Mesenchymal stem cell (in vitro differentiated cells and primary cell): ENCODE data around the gene IFITM10.
A peak's percentile ranks its signal among the peaks of the same experiment; 100 is the strongest.

Experiments used
- DNase-seq: peaks from one replicate; pipeline ENCODE4 v3.0.0-alpha.2; 2013
- H2AFZ ChIP-seq: one replicate; pipeline ENCODE4 v1.6.1; 2013; ENCODE audit warnings: low read depth, mild to moderate bottlenecking, control low read depth, inconsistent platforms, low read length, moderate library complexity
- H2AK5ac ChIP-seq: 2 replicates; pipeline ENCODE4 v1.6.1; 2013; ENCODE audit warnings: low read length, moderate library complexity, mild to moderate bottlenecking, inconsistent platforms; ENCODE audit not compliant: severe bottlenecking
- H2BK120ac ChIP-seq: one replicate; pipeline ENCODE4 v1.6.1; 2013; ENCODE audit warnings: low read depth, mild to moderate bottlenecking, inconsistent platforms, low read length, moderate library complexity
- H2BK12ac ChIP-seq, 2 experiments: one replicate each; pipeline ENCODE4 v1.6.1; 2013; ENCODE audit warnings: inconsistent platforms in 2 of 2, low read length in 2 of 2, mild to moderate bottlenecking in 2 of 2, moderate library complexity in 2 of 2, control low read depth in 1 of 2
- H2BK15ac ChIP-seq: one replicate; pipeline ENCODE4 v1.6.1; 2013; ENCODE audit warnings: mild to moderate bottlenecking, low read depth, inconsistent platforms; ENCODE audit not compliant: poor library complexity, severe bottlenecking
- H2BK5ac ChIP-seq: 2 replicates; pipeline ENCODE4 v1.6.1; 2013; ENCODE audit warnings: low read depth, mild to moderate bottlenecking, low read length, control low read depth, inconsistent platforms; ENCODE audit not compliant: poor library complexity, severe bottlenecking
- H3K14ac ChIP-seq, 2 experiments: one replicate each; pipeline ENCODE4 v1.6.1; 2013; ENCODE audit warnings: inconsistent platforms in 2 of 2, low read length in 2 of 2, control low read depth in 1 of 2, mild to moderate bottlenecking in 1 of 2, moderate library complexity in 1 of 2
- H3K18ac ChIP-seq, 2 experiments: one replicate each; pipeline ENCODE4 v1.6.1; 2013; ENCODE audit warnings: inconsistent platforms in 2 of 2, low read length in 2 of 2, control low read depth in 1 of 2, low read depth in 1 of 2, mild to moderate bottlenecking in 1 of 2
- H3K23ac ChIP-seq, 2 experiments: one replicate each; pipeline ENCODE4 v1.6.1; 2013; ENCODE audit warnings: inconsistent platforms in 2 of 2, low read length in 2 of 2, mild to moderate bottlenecking in 2 of 2, moderate library complexity in 2 of 2, control low read depth in 1 of 2
- H3K27ac ChIP-seq: 2 replicates; pipeline ENCODE4 v1.5.1; 2013; ENCODE audit warnings: mild to moderate bottlenecking, moderate library complexity, low read length, control low read depth, inconsistent platforms; ENCODE audit not compliant: poor library complexity, severe bottlenecking
- H3K27me3 ChIP-seq, 2 experiments: 2 replicates each; pipeline versions ENCODE4 v1.6.1 to v1.7.0; 2013; ENCODE audit warnings: low read length in 2 of 2, mild to moderate bottlenecking in 2 of 2, moderate library complexity in 2 of 2, control low read depth in 1 of 2, inconsistent platforms in 1 of 2; ENCODE audit not compliant: control insufficient read depth in 1 of 2, insufficient read depth in 1 of 2
- H3K36me3 ChIP-seq, 2 experiments: 2 replicates each; pipeline versions ENCODE4 v1.6.1 to v1.7.0; 2013; ENCODE audit warnings: low read length in 2 of 2, control low read depth in 1 of 2, inconsistent platforms in 1 of 2, low read depth in 1 of 2, mild to moderate bottlenecking in 1 of 2; ENCODE audit not compliant: insufficient read depth in 2 of 2, control insufficient read depth in 1 of 2
- H3K4ac ChIP-seq, 2 experiments: one replicate each; pipeline ENCODE4 v1.6.1; 2013; ENCODE audit warnings: inconsistent platforms in 2 of 2, low read length in 2 of 2, mild to moderate bottlenecking in 2 of 2, moderate library complexity in 2 of 2, control low read depth in 1 of 2, low read depth in 1 of 2
- H3K4me1 ChIP-seq: 2 replicates; pipeline ENCODE4 v1.6.1; 2013; ENCODE audit warnings: low read depth, low read length, control low read depth; ENCODE audit not compliant: control insufficient read depth, insufficient read depth
- H3K4me2 ChIP-seq: 2 replicates; pipeline ENCODE4 v1.6.1; 2013; ENCODE audit warnings: low read length, mild to moderate bottlenecking, inconsistent platforms; ENCODE audit not compliant: poor library complexity, severe bottlenecking
- H3K4me3 ChIP-seq, 2 experiments: 2 replicates each; pipeline versions ENCODE4 v1.5.1 to v1.7.0; 2013; ENCODE audit warnings: low read length in 2 of 2, mild to moderate bottlenecking in 2 of 2, control low read depth in 1 of 2, low read depth in 1 of 2; ENCODE audit not compliant: insufficient read depth in 1 of 2
- H3K79me1 ChIP-seq: replicated peaks from 2 replicates; pipeline ENCODE4 v1.6.1; 2013; ENCODE audit warnings: mild to moderate bottlenecking, control low read depth, low read length, inconsistent platforms; ENCODE audit not compliant: poor library complexity, severe bottlenecking
- H3K9ac ChIP-seq: 2 replicates; pipeline ENCODE4 v1.7.0; 2013; ENCODE audit warnings: mild to moderate bottlenecking, low read length, moderate library complexity
- H3K9me3 ChIP-seq: 2 replicates; pipeline ENCODE4 v1.7.0; 2013; ENCODE audit warnings: mild to moderate bottlenecking, low read length; ENCODE audit not compliant: control insufficient read depth
- H4K8ac ChIP-seq: one replicate; pipeline ENCODE4 v1.6.1; 2013; ENCODE audit warnings: inconsistent platforms, mild to moderate bottlenecking, low read length, moderate library complexity
- H4K91ac ChIP-seq: one replicate; pipeline ENCODE4 v1.6.1; 2013; ENCODE audit warnings: mild to moderate bottlenecking, low read length, inconsistent platforms
- WGBS: methylation state at CpG from one replicate; pipeline ENCODE4 v1.1.7; 2013; ENCODE audit warnings: mixed read lengths; 5-methylcytosine and 5-hydroxymethylcytosine counted together

IFITM10 gene

DNA sequence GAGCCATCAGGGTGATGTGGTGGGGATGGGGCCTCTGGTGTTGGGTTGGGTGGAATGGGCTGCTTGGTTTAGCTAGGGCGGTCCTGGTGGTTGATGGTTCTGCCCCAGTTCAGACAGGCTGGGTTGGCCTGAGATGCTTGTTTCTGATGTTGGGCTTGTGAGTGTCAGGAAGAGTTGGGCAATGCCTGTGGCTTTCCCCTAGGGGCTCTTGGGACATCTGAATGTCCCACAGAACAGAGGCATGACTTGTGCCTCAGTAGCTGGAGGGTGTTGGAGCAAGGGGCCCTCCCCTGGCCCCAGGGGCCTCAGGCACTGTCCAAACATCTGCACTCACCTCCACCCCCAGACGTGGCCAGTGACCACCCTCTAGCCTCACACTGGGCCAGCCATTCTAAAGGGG is 27.3 kb upstream of the IFITM10 start:
- H3K27ac ChIP-seq = no peak overlapping the region
- H4K8ac ChIP-seq = no peak overlapping the region
- peak overlapping the region; percentile 67 to 75 for H2BK12ac ChIP-seq
- no peak overlapping the region for H2BK120ac ChIP-seq
- H3K27me3 ChIP-seq = peaks cover 0 to 16% of the 10 kb centered on the region in 2 experiments
- H3K4me2 ChIP-seq = no peak overlapping the region
- no peaks in the 10 kb centered on the region for H3K9me3 ChIP-seq
- H3K79me1 ChIP-seq = no peaks in the 10 kb centered on the region
- no peak overlapping the region for H3K4me3 ChIP-seq
- H3K4ac ChIP-seq = no peak overlapping the region
- H3K14ac ChIP-seq = no peak overlapping the region
- WGBS = 96% methylated on average over 2 of the region's 2 CpGs
- no peak overlapping the region for H2AK5ac ChIP-seq
- peaks cover 43% of the 10 kb centered on the region for H3K4me1 ChIP-seq
- H2AFZ ChIP-seq = no peak overlapping the region
- no peak overlapping the region for H3K9ac ChIP-seq
- peak overlapping the region; percentile 14 to 49 for H3K18ac ChIP-seq
- peak overlapping the region; percentile 12 for H2BK15ac ChIP-seq
- H4K91ac ChIP-seq = peak overlapping the region; percentile 73
- no peak for DNase-seq
- H2BK5ac ChIP-seq = no peak overlapping the region
- no peak overlapping the region for H3K23ac ChIP-seq
- H3K36me3 ChIP-seq = no peaks in the 10 kb centered on the region

- H2BK12ac ChIP-seq = peak overlapping the region; percentile 2 to 21
- no peak overlapping the region for H3K23ac ChIP-seq
- no peaks in the 10 kb centered on the region for H3K9me3 ChIP-seq
- peak overlapping the region in 1 of 2 experiments; percentile 25 for H3K18ac ChIP-seq
- no peak overlapping the region for H3K27ac ChIP-seq
- no peak overlapping the region for H2BK120ac ChIP-seq
- no peak overlapping the region for H4K8ac ChIP-seq
- H3K4me3 ChIP-seq = no peak overlapping the region
- H2BK15ac ChIP-seq = peak overlapping the region; percentile 30
- H4K91ac ChIP-seq = peak overlapping the region; percentile 47
- DNase-seq = no peak
- peaks cover 41% of the 10 kb centered on the region for H3K4me1 ChIP-seq
- H3K27me3 ChIP-seq = peaks cover 0 to 16% of the 10 kb centered on the region in 2 experiments
- H2AK5ac ChIP-seq = no peak overlapping the region
- H3K4me2 ChIP-seq = no peak overlapping the region
- no peaks in the 10 kb centered on the region for H3K36me3 ChIP-seq
- no peak overlapping the region for H2AFZ ChIP-seq
- 85% methylated on average over 5 of the region's 5 CpGs for WGBS
- H3K79me1 ChIP-seq = no peaks in the 10 kb centered on the region
- no peak overlapping the region for H3K4ac ChIP-seq
- peak overlapping the region in 1 of 2 experiments; percentile 35 for H3K14ac ChIP-seq
- H3K9ac ChIP-seq = no peak overlapping the region
- no peak overlapping the region for H2BK5ac ChIP-seq
Observed at GRCh38 chr11:1776944-1777715, 26.7 kb upstream of the IFITM10 start.

DNA sequence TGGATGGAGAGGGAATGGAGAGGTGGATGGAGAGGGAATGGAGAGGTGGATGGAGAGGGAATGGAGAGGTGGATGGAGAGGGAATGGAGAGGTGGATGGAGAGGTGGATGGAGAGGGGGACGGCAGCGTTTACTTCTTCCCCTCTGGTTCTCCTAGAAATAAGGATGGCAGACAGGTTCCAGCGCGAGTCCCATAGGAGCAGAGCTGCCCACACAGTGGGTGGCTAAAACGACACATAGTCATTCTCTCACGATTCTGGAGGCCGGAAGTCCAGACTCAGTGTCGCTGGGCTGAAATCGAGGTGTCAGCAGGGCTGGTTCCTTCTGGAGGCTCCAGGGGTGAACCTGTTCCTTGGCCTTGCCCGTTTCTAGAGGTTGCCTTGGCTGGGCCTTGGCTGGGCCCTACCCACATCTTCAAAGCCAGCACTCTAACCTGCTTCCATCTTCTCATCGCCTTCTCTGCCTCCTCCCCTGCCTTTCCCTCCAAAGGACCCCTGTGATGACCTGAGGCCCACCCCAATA is 26.0 kb upstream of the IFITM10 start:
- 89% methylated on average over 11 of the region's 11 CpGs for WGBS
- Histone ChIP-seq H2AFZ (no peak overlapping the region), H3K23ac (no peak overlapping the region), H3K27me3 (peaks cover 0 to 16% of the 10 kb centered on the region in 2 experiments), H3K27ac (no peak overlapping the region), H3K9me3 (no peaks in the 10 kb centered on the region), H3K79me1 (no peaks in the 10 kb centered on the region), H3K4me3 (no peak overlapping the region), H3K18ac (no peak overlapping the region), H3K4ac (no peak overlapping the region), H2AK5ac (no peak overlapping the region), H3K4me1 (peaks cover 35% of the 10 kb centered on the region), H4K91ac (no peak overlapping the region), H3K4me2 (no peak overlapping the region), H2BK5ac (no peak overlapping the region), H2BK15ac (no peak overlapping the region), H3K9ac (no peak overlapping the region), H3K14ac (no peak overlapping the region), H2BK120ac (no peak overlapping the region), H3K36me3 (no peaks in the 10 kb centered on the region), H4K8ac (no peak overlapping the region), H2BK12ac (no peak overlapping the region)
- no peak for DNase-seq

DNA sequence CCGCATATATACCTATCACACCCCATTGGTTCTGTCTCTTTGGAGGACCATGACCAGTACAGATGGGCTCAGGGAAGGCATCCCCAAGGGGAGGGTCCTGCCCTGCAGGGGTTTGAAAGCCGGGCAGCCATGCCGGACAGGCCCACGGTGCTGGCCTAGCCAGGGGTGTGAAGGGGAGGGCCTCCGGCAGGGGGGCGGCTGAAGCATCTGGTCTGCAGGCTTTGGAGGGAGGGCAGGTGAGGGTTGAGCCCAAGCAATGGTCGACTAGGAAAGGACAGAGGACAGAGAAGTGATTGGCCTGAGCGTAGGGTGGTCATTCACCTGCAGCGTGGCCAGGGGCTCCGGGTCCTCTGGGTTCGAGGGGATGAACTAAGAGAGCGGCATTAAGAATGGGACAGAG is 24.5 kb upstream of the IFITM10 start:
- Histone ChIP-seq H3K36me3 (no peaks in the 10 kb centered on the region), H4K91ac (no peak overlapping the region), H3K4me3 (no peak overlapping the region), H3K9ac (no peak overlapping the region), H3K23ac (no peak overlapping the region), H3K4me1 (peaks cover 29% of the 10 kb centered on the region), H4K8ac (no peak overlapping the region), H2AFZ (no peak overlapping the region), H3K4me2 (no peak overlapping the region), H2BK5ac (no peak overlapping the region), H2AK5ac (peak overlapping the region; percentile 17), H3K9me3 (no peaks in the 10 kb centered on the region), H3K79me1 (no peaks in the 10 kb centered on the region), H3K4ac (no peak overlapping the region), H3K14ac (no peak overlapping the region), H3K18ac (peak overlapping the region in 1 of 2 experiments; percentile 46), H2BK12ac (peak overlapping the region in 1 of 2 experiments; percentile 50), H2BK15ac (no peak overlapping the region), H3K27me3 (peaks cover 0 to 16% of the 10 kb centered on the region in 2 experiments), H2BK120ac (no peak overlapping the region), H3K27ac (no peak overlapping the region)
- DNase-seq = no peak
- 88% methylated on average over 12 of the region's 12 CpGs for WGBS
